ENCODE measurements around the gene DNAAF6. TPM values are rescaled to one million over a fixed set of nuclear protein-coding genes. Genes with fewer than 3 reads are reported as not detected.
"Not testable (repeated sequence)": the region's sequence is repeated elsewhere in the genome, so short reads cannot be mapped to it uniquely, and the experiment has no call there.

The DNAAF6 gene
- polyA plus RNA-seq (2013, experiment 1 of 2), result not detected
- polyA plus RNA-seq (2013, experiment 2 of 2), result not detected

GRCh38 chrX:107205770-107206696 lies at the start of gene DNAAF6, which contains the start of gene NUP62CL:
DNAAF6 (plus strand) TSS chrX:107206611; CDS start chrX:107212876, 6,265 bp downstream.
NUP62CL (minus strand) TSS chrX:107206433; CDS start chrX:107175146, 31,287 bp downstream.
- Histone ChIP-seq H3K4ac (ENCODE audit: low read depth in 1 of 2, low read length in 2 of 2) (no peak within 1 kb of the TSS), H2BK5ac (ENCODE audit: low read depth, low read length, poor library complexity, severe bottlenecking) (no peak within 1 kb of the TSS)
- WGBS, result under 1% methylated on average over 36 of the region's 66 CpGs

DNA sequence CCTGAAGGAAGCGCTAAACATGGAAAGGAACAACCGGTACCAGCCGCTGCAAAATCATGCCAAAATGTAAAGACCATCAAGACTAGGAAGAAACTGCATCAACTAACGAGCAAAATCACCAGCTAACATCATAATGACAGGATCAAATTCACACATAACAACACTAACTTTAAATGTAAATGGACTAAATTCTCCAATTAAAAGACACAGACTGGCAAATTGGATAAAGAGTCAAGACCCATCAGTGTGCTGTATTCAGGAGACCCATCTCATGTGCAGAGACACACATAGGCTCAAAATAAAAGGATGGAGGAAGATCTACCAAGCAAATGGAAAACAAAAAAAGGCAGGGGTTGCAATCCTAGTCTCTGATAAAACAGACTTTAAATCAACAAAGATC lies 48.8 kb upstream of the DNAAF6 start:
- not testable (repeated sequence) for H2AFZ ChIP-seq (ENCODE audit: low read depth, low read length); H3K23ac ChIP-seq (ENCODE audit: low read length in 2 of 2); H4K8ac ChIP-seq (ENCODE audit: low read length); H3K9ac ChIP-seq (ENCODE audit: low read length); H3K18ac ChIP-seq (ENCODE audit: low read depth in 1 of 2, low read length in 2 of 2); H3K9me3 ChIP-seq (ENCODE audit: control insufficient read depth, low read length); DNase-seq; H2BK15ac ChIP-seq (ENCODE audit: low read depth, poor library complexity, severe bottlenecking); H2BK12ac ChIP-seq (ENCODE audit: low read length in 2 of 2); H3K27ac ChIP-seq (ENCODE audit: low read length, poor library complexity, severe bottlenecking); H3K4me1 ChIP-seq (ENCODE audit: control insufficient read depth, insufficient read depth, low read depth, low read length); H3K4me2 ChIP-seq (ENCODE audit: low read length, poor library complexity, severe bottlenecking); H3K4ac ChIP-seq (ENCODE audit: low read depth in 1 of 2, low read length in 2 of 2); H3K79me1 ChIP-seq (replicated peaks; ENCODE audit: low read length, poor library complexity, severe bottlenecking); H2BK5ac ChIP-seq (ENCODE audit: low read depth, low read length, poor library complexity, severe bottlenecking); H2BK120ac ChIP-seq (ENCODE audit: low read depth, low read length); H3K14ac ChIP-seq (ENCODE audit: low read length in 2 of 2); H2AK5ac ChIP-seq (ENCODE audit: low read length, severe bottlenecking); H3K27me3 ChIP-seq (ENCODE audit: control insufficient read depth in 1 of 2, insufficient read depth in 1 of 2, low read length in 2 of 2); H3K4me3 ChIP-seq (ENCODE audit: insufficient read depth in 1 of 2, low read depth in 1 of 2, low read length in 2 of 2); H4K91ac ChIP-seq (ENCODE audit: low read length); H3K36me3 ChIP-seq (ENCODE audit: control insufficient read depth in 1 of 2, insufficient read depth in 2 of 2, low read depth in 1 of 2, low read length in 2 of 2)
- WGBS, result no CpG with 5 or more reads among the region's 4 CpGs

More at GRCh38 chrX:107205770-107206696, at the start of gene DNAAF6, which contains the start of gene NUP62CL:
- H3K14ac ChIP-seq (ENCODE audit: low read length in 2 of 2), result peak within 1 kb of the TSS in 1 of 2 experiments; percentile 32
- no peaks in the 10 kb centered on the region for H3K36me3 ChIP-seq (ENCODE audit: control insufficient read depth in 1 of 2, insufficient read depth in 2 of 2, low read depth in 1 of 2, low read length in 2 of 2)
- no peak within 1 kb of the TSS for H2BK120ac ChIP-seq (ENCODE audit: low read depth, low read length)
- H3K4me3 ChIP-seq (ENCODE audit: insufficient read depth in 1 of 2, low read depth in 1 of 2, low read length in 2 of 2), result peak within 1 kb of the TSS; percentile 59 to 71
- H2AK5ac ChIP-seq (ENCODE audit: low read length, severe bottlenecking), result no peak within 1 kb of the TSS
- H3K27ac ChIP-seq (ENCODE audit: low read length, poor library complexity, severe bottlenecking), result no peak within 1 kb of the TSS
- no peak within 1 kb of the TSS for H4K8ac ChIP-seq (ENCODE audit: low read length)
- H2BK15ac ChIP-seq (ENCODE audit: low read depth, poor library complexity, severe bottlenecking), result no peak within 1 kb of the TSS
- peaks cover 4% of the 10 kb centered on the region for H3K4me1 ChIP-seq (ENCODE audit: control insufficient read depth, insufficient read depth, low read depth, low read length)
- peak within 1 kb of the TSS; percentile 98 for H3K4me2 ChIP-seq (ENCODE audit: low read length, poor library complexity, severe bottlenecking)
- H4K91ac ChIP-seq (ENCODE audit: low read length), result no peak within 1 kb of the TSS
- H3K23ac ChIP-seq (ENCODE audit: low read length in 2 of 2), result no peak within 1 kb of the TSS
- peak within 1 kb of the TSS in 1 of 2 experiments; percentile 49 for H3K18ac ChIP-seq (ENCODE audit: low read depth in 1 of 2, low read length in 2 of 2)
- no peaks in the 10 kb centered on the region for H3K79me1 ChIP-seq (replicated peaks; ENCODE audit: low read length, poor library complexity, severe bottlenecking)
- DNase-seq, result peak; percentile 50
- H3K27me3 ChIP-seq (ENCODE audit: control insufficient read depth in 1 of 2, insufficient read depth in 1 of 2, low read length in 2 of 2), result peaks cover 0 to 24% of the 10 kb centered on the region in 2 experiments
- H2AFZ ChIP-seq (ENCODE audit: low read depth, low read length), result peak within 1 kb of the TSS; percentile 3
- H3K9me3 ChIP-seq (ENCODE audit: control insufficient read depth, low read length), result no peaks in the 10 kb centered on the region
- H3K9ac ChIP-seq (ENCODE audit: low read length), result peak within 1 kb of the TSS; percentile 59
- H2BK12ac ChIP-seq (ENCODE audit: low read length in 2 of 2), result no peak within 1 kb of the TSS

- H3K23ac ChIP-seq (ENCODE audit: low read length in 2 of 2), result no peak overlapping the region
- H3K4me1 ChIP-seq (ENCODE audit: control insufficient read depth, insufficient read depth, low read depth, low read length), result no peaks in the 10 kb centered on the region
- 80% methylated on average over 1 of the region's 3 CpGs for WGBS
- H3K79me1 ChIP-seq (replicated peaks; ENCODE audit: low read length, poor library complexity, severe bottlenecking), result no peaks in the 10 kb centered on the region
- H3K4ac ChIP-seq (ENCODE audit: low read depth in 1 of 2, low read length in 2 of 2), result no peak overlapping the region
- H2AFZ ChIP-seq (ENCODE audit: low read depth, low read length), result no peak overlapping the region
- H2BK120ac ChIP-seq (ENCODE audit: low read depth, low read length), result no peak overlapping the region
- H2BK15ac ChIP-seq (ENCODE audit: low read depth, poor library complexity, severe bottlenecking), result no peak overlapping the region
- no peak overlapping the region for H2BK5ac ChIP-seq (ENCODE audit: low read depth, low read length, poor library complexity, severe bottlenecking)
- H3K36me3 ChIP-seq (ENCODE audit: control insufficient read depth in 1 of 2, insufficient read depth in 2 of 2, low read depth in 1 of 2, low read length in 2 of 2), result no peaks in the 10 kb centered on the region
- peaks cover 0 to 16% of the 10 kb centered on the region in 2 experiments for H3K27me3 ChIP-seq (ENCODE audit: control insufficient read depth in 1 of 2, insufficient read depth in 1 of 2, low read length in 2 of 2)
- DNase-seq, result no peak
- no peak overlapping the region for H3K27ac ChIP-seq (ENCODE audit: low read length, poor library complexity, severe bottlenecking)
- H2AK5ac ChIP-seq (ENCODE audit: low read length, severe bottlenecking), result no peak overlapping the region
- no peak overlapping the region for H3K4me3 ChIP-seq (ENCODE audit: insufficient read depth in 1 of 2, low read depth in 1 of 2, low read length in 2 of 2)
- H4K91ac ChIP-seq (ENCODE audit: low read length), result no peak overlapping the region
- H4K8ac ChIP-seq (ENCODE audit: low read length), result no peak overlapping the region
- no peak overlapping the region for H3K14ac ChIP-seq (ENCODE audit: low read length in 2 of 2)
- no peak overlapping the region for H3K18ac ChIP-seq (ENCODE audit: low read depth in 1 of 2, low read length in 2 of 2)
- no peaks in the 10 kb centered on the region for H3K9me3 ChIP-seq (ENCODE audit: control insufficient read depth, low read length)
- H3K4me2 ChIP-seq (ENCODE audit: low read length, poor library complexity, severe bottlenecking), result no peak overlapping the region
- H3K9ac ChIP-seq (ENCODE audit: low read length), result no peak overlapping the region
- no peak overlapping the region for H2BK12ac ChIP-seq (ENCODE audit: low read length in 2 of 2)
Measured at GRCh38 chrX:107167163-107167921, 39.1 kb upstream of the DNAAF6 start.

DNA sequence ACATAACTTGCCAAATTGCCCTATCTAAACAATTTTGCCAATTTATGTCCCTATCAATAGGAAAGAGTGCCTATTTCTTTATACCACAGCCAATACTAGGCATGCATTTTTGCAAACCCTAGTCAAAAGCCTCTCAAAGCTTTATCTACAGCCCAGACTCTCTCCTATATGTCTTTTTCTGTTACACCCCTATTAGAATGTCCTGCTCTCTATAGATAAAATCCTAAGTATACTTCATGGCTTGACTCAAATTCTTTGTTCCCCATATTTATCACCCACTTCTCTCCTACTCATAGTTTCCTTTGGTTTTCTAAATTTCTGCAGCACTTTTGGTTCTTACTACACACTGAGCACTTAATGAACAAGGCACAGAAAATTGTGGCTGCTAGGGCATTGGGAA lies 38.2 kb upstream of the DNAAF6 start:
- no peak overlapping the region for H3K18ac ChIP-seq (ENCODE audit: low read depth in 1 of 2, low read length in 2 of 2)
- no peak overlapping the region for H2BK15ac ChIP-seq (ENCODE audit: low read depth, poor library complexity, severe bottlenecking)
- no peaks in the 10 kb centered on the region for H3K9me3 ChIP-seq (ENCODE audit: control insufficient read depth, low read length)
- no peak overlapping the region for H2BK5ac ChIP-seq (ENCODE audit: low read depth, low read length, poor library complexity, severe bottlenecking)
- H3K27ac ChIP-seq (ENCODE audit: low read length, poor library complexity, severe bottlenecking), result no peak overlapping the region
- H3K36me3 ChIP-seq (ENCODE audit: control insufficient read depth in 1 of 2, insufficient read depth in 2 of 2, low read depth in 1 of 2, low read length in 2 of 2), result no peaks in the 10 kb centered on the region
- H2BK120ac ChIP-seq (ENCODE audit: low read depth, low read length), result no peak overlapping the region
- H4K8ac ChIP-seq (ENCODE audit: low read length), result no peak overlapping the region
- H3K9ac ChIP-seq (ENCODE audit: low read length), result no peak overlapping the region
- H2BK12ac ChIP-seq (ENCODE audit: low read length in 2 of 2), result no peak overlapping the region
- H2AK5ac ChIP-seq (ENCODE audit: low read length, severe bottlenecking), result no peak overlapping the region
- H3K4me3 ChIP-seq (ENCODE audit: insufficient read depth in 1 of 2, low read depth in 1 of 2, low read length in 2 of 2), result no peak overlapping the region
- no peak overlapping the region for H2AFZ ChIP-seq (ENCODE audit: low read depth, low read length)
- no peak overlapping the region for H3K4me2 ChIP-seq (ENCODE audit: low read length, poor library complexity, severe bottlenecking)
- H4K91ac ChIP-seq (ENCODE audit: low read length), result no peak overlapping the region
- no peaks in the 10 kb centered on the region for H3K4me1 ChIP-seq (ENCODE audit: control insufficient read depth, insufficient read depth, low read depth, low read length)
- H3K23ac ChIP-seq (ENCODE audit: low read length in 2 of 2), result no peak overlapping the region
- no peaks in the 10 kb centered on the region for H3K79me1 ChIP-seq (replicated peaks; ENCODE audit: low read length, poor library complexity, severe bottlenecking)
- DNase-seq, result no peak
- peaks cover 0 to 14% of the 10 kb centered on the region in 2 experiments for H3K27me3 ChIP-seq (ENCODE audit: control insufficient read depth in 1 of 2, insufficient read depth in 1 of 2, low read length in 2 of 2)
- no peak overlapping the region for H3K4ac ChIP-seq (ENCODE audit: low read depth in 1 of 2, low read length in 2 of 2)
- H3K14ac ChIP-seq (ENCODE audit: low read length in 2 of 2), result no peak overlapping the region

Data from mesenchymal stem cell (in vitro differentiated cells and primary cell).